ENCODE results near the gene PLB1. TPM values are rescaled to one million over a fixed set of nuclear protein-coding genes. Genes with fewer than 3 reads are reported as not detected.

The PLB1 gene
- total RNA-seq, 1 experiment from 2014 or later, result not detected

- no peak for DNase-seq (ENCODE audit: low spot score)
These were observed 9.5 kb downstream of the PLB1 start for GRCh38 chr2:28505361-28505760.

DNA sequence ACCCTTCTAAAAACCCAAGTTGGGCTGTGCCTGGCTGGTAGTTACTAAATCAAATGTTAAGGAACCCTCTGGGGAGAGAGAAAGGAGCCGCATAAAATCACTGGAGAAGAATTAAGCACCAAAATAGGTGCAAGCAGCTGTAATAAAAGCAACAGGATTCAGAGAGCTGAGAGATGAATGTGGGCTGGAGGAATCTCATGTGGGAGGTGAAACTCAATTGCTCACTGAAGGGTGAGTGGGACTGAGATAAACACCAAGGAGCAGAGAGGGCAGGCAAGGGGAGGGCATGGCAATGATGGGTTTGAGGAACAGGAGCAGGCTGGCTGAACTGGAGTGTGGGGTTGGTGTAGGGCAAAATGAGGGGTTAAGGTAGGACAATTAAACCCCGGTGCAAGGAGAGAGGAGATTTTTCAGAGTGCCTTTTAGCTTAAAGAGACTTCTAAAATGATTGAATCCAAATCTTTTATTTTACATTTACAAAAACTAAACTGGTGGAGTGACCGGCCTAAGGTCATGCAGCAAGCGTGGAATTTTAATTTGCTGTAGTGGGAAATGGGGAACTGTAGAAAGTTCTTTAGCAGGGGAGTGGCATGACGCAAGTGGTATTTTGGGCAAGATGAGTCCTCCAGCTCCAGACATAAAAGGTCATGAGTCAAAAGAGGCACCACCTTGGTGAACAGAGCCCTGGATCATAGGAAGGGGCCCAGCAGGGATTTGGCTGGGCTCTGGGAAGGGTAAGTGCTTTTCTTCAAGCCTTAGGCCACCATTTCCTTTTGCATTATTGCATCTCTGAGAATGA, 10.5 kb downstream of the PLB1 start:
- no peak for DNase-seq (ENCODE audit: low spot score)

- DNase-seq (ENCODE audit: low spot score), result peak; percentile 81
These were observed 12.2 kb downstream of the PLB1 start for GRCh38 chr2:28507796-28508764.

GRCh38 chr2:28509361-28509760, 13.5 kb downstream of the PLB1 start:
- no peak for DNase-seq (ENCODE audit: low spot score)

DNA sequence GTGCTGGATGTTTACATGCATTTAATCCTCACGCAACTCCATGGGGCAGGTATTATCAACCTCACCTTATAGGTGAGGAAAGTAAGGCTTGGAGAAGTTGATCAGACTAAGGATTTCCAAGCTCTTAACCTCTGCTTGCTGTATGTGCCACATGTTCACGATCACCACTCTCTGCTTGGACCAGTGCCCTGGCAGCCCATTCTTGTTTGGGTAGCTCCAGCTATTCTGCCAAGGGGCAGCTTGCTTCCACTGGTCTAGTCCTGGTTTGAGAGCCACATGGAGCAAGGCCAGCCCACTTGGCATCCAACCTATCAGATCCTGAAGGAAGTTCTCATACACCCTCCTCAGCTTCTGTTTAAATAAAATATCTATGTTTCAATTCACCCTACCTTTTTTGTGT, 14.3 kb downstream of the PLB1 start:
- DNase-seq (ENCODE audit: low spot score), result no peak

- DNase-seq (ENCODE audit: low spot score), result no peak
These were observed 16.2 kb downstream of the PLB1 start for GRCh38 chr2:28511871-28512606.

- DNase-seq (ENCODE audit: low spot score), result no peak
These were observed 16.7 kb downstream of the PLB1 start for GRCh38 chr2:28512607-28512965.

GRCh38 chr2:28513097-28513496, 17.2 kb downstream of the PLB1 start:
- no peak for DNase-seq (ENCODE audit: low spot score)

DNA sequence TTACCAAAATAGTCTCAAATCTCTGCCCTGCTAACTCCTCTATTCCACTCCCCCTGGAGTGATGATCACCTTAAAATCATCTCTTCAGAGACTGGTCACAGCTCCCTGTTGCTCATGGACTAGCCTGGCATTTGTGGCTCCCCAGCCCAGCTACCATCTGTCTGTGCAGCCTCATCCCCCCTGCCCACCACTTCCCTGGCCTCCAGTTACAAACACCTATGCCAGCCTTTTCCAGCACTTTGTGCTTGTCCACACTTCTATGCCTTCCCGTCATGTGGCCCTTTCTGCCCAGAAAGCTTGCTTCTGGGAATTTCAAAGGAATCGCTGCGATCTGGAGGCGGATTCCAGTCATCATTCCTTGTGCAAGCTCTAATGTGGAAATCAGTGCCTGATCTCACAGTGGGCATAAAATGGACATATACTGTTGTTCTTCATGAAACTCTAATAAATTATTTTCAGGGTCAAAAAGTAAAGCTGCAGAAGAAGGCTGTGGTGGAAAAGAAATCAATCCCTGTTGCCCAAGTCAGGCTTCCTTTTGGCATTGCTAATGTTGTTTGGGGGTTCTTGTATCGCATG, 19.4 kb downstream of the PLB1 start:
- DNase-seq (ENCODE audit: low spot score), result no peak

GRCh38 chr2:28516430-28516829, 20.6 kb downstream of the PLB1 start:
- DNase-seq (ENCODE audit: low spot score), result no peak

DNA sequence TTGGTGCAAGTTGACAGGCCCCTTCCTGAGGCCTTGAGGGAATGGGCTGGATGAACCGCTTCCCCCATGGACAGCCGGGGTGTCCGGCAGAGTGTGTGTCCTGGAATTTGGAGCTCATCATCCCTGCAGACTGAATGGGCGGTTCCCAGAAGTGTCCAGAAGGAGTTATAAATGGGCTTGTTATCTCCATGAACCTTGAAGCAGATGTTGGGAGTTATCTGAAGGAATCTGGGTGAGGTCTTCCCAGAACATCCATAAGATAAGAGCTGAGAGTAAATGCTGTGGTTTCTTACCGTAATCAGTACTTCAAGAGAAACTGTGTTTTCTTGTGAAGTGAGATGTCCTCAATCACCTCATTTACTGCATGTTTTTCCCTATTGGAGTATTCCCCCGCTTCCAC, 21.1 kb downstream of the PLB1 start:
- DNase-seq (ENCODE audit: low spot score), result no peak

DNA sequence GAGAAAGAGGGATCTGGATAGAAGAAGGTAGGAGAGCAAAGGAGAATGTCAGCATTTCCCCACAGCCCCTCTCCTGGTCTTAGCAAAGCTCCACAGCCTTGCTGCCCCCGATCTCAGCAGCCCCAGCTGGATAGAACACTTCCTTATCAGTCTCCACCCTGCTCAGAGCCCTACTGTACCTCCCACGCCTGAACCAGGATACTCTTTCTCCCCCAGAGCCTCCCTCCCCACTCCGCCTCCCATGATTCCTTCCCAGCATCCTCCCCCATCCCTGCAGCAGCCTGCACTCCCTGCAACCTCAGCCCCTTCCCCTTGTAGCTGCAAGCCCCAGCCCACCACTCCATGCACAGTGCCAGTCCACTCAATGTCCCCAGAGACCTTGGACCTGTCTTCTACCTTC, 25.8 kb downstream of the PLB1 start:
- no peak for DNase-seq (ENCODE audit: low spot score)

DNA sequence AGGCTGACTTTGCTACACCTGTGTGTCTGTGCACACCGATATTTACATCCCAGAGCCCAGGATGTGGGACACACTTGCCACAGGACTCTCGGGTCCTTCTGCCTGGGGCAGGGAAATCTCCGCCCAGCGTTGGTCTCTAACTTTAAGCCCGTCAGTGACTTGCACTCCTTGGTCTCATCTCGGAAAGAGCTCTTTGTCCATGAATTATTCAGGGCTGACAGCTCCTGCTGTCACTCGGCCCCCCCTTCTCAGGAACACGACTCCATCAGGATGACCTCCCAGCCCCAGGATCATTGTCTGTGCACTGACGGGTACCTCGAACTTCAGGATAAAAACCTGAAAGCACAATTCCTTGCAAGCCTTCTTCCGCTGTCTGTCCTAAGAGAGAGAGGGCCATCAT, 26.6 kb downstream of the PLB1 start:
- DNase-seq (ENCODE audit: low spot score), result no peak

- DNase-seq (ENCODE audit: low spot score), result no peak
These were observed 28.0 kb downstream of the PLB1 start for GRCh38 chr2:28523902-28524301.

GRCh38 chr2:28525481-28525880, 29.6 kb downstream of the PLB1 start:
- DNase-seq (ENCODE audit: low spot score), result no peak

DNA sequence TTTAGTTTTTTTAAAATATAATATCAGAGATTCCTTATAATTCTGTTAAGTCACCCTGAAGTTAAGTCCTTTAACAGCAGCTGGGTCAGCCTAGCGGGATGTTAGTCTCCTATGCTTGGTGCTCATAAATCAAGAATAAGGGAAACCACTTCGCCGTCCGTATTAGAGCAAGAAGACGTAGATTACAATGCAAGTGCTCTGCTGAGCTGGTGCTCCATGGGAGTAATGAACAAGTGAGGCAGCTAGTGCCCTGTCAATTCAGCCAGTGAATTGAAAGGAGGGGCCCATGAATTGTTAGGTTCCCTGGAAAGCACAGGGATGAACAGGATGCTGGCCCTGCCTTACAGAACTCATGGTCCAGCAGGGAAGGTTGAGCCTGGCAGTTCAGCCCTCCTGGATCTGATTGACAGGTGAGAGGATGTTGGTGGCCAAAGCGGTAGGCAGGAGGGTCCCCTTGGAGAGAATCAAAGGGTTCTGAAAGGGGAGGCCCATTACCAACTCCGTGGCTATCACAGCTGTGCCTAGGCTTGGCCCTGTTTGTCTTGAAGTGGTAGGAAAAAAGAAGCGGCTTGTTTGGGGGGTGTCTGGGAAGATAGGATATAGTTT, 30.8 kb downstream of the PLB1 start:
- DNase-seq (ENCODE audit: low spot score), result no peak

DNA sequence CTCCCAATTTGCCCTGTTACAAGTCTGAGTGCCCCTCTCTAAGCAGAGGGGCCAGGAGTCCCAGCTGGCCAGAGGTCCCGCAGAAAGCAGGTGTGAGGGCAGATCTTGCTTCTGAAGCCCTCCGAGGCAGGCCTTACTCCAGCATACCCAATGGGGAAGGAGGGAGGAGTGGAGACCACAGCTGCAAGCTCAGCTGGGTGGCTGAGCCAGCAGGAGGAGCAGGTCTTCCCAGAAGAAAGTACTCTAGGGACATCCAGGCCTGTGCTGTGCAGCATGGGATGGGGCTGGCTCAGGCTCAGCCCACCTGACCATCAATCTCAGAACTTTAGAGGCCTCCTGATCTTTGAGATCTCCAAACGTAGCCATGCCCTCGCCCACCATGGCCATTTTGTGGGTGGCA, 31.3 kb downstream of the PLB1 start:
- DNase-seq (ENCODE audit: low spot score), result no peak

DNA sequence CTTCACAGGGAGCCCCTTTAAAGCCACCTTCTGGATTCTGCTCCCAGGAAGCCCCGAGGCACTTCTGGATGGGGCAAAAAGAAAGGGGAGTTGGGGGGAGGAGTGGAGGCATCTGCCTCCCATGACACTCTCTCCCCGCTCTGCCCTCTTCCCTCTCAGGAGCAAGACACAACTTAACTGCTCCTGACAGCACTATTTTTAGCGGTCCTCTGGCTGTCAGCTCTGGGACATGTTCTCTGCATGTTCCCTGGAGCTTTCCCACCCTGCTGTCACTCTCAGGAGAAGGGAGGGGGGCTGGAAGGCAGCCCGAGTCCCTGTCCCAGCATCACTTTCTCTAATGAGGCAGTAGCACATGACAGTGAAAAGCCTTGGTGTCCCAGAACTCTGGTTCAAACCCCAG, 32.3 kb downstream of the PLB1 start:
- DNase-seq (ENCODE audit: low spot score), result no peak

- DNase-seq (ENCODE audit: low spot score), result no peak
These were observed 34.9 kb downstream of the PLB1 start for GRCh38 chr2:28530782-28531181.

GRCh38 chr2:28532399-28532798, 36.5 kb downstream of the PLB1 start:
- DNase-seq (ENCODE audit: low spot score), result no peak

- no peak for DNase-seq (ENCODE audit: low spot score)
These were observed 37.3 kb downstream of the PLB1 start for GRCh38 chr2:28533044-28533680.
